Activated T-helper 17 cell treated with anti-CD3 and anti-CD28 coated beads, Interleukin-2, amount 50 U/mL, for 72 hours (primary cell): ENCODE results near the gene GLT1D1. TPM values are rescaled to one million over a fixed set of nuclear protein-coding genes. Genes with fewer than 3 reads are reported as not detected.
"Not testable (repeated sequence)": the region's sequence is repeated elsewhere in the genome, so short reads cannot be mapped to it uniquely, and the experiment has no call there.

Source experiments
- ATAC-seq: fragments of 150-1000 bp; cut with Tn5 transposase; replicated peaks from 2 replicates; pipeline ENCODE4 v1.10.0; 2021; ENCODE audit warnings: mild to moderate bottlenecking, moderate library complexity
- H3K27ac Mint-ChIP-seq: one replicate; pipeline ENCODE4 v1.8.0; 2022; ENCODE audit warnings: mixed read lengths
- H3K27me3 Mint-ChIP-seq: one replicate; pipeline ENCODE4 v1.8.0; 2022; ENCODE audit warnings: mixed read lengths
- H3K36me3 Mint-ChIP-seq: one replicate; pipeline ENCODE4 v1.8.0; 2022; ENCODE audit warnings: low read depth, mild to moderate bottlenecking, mixed read lengths
- H3K4me1 Mint-ChIP-seq: one replicate; pipeline ENCODE4 v1.8.0; 2022; ENCODE audit warnings: mixed read lengths
- H3K4me3 Mint-ChIP-seq: one replicate; pipeline ENCODE4 v1.8.0; 2022; ENCODE audit warnings: mild to moderate bottlenecking, mixed read lengths
- H3K9me3 Mint-ChIP-seq: one replicate; pipeline ENCODE4 v1.8.0; 2022; ENCODE audit warnings: mixed read lengths
- total RNA-seq, 2 donors: library from RNA; stranded (reverse); gene quantifications; one replicate each; pipeline ENCODE4 v1.2.3, GENCODE V29; 2022

The GLT1D1 gene
- total RNA-seq: not detected

- Mint-ChIP-seq H3K36me3 (no peaks in the 10 kb centered on the region), H3K9me3 (no peaks in the 10 kb centered on the region), H3K4me1 (no peaks in the 10 kb centered on the region), H3K27ac (no peak within 1 kb of the TSS), H3K4me3 (no peak within 1 kb of the TSS), H3K27me3 (peaks cover 32% of the 10 kb centered on the region)
- no peak for ATAC-seq
Observed at GRCh38 chr12:128852885-128853599, at the start of gene GLT1D1. Gene GLT1D1 (plus strand): TSS chr12:128853478. CDS start chr12:128853582, 104 bp downstream.

- Mint-ChIP-seq H3K27me3 (no peaks in the 10 kb centered on the region), H3K36me3 (peaks cover 98% of the 10 kb centered on the region), H3K9me3 (no peaks in the 10 kb centered on the region), H3K27ac (no peak overlapping the region), H3K4me3 (no peak overlapping the region), H3K4me1 (peaks cover 7% of the 10 kb centered on the region)
- no peak for ATAC-seq
Observed at GRCh38 chr12:128803788-128804187, 49.5 kb upstream of the GLT1D1 start.

GRCh38 chr12:128804762-128805161 is 48.5 kb upstream of the GLT1D1 start:
- Mint-ChIP-seq H3K4me1 (peaks cover 7% of the 10 kb centered on the region), H3K36me3 (peaks cover 98% of the 10 kb centered on the region), H3K4me3 (no peak overlapping the region), H3K27me3 (no peaks in the 10 kb centered on the region), H3K9me3 (no peaks in the 10 kb centered on the region), H3K27ac (no peak overlapping the region)
- no peak for ATAC-seq

GRCh38 chr12:128805406-128805805 is 47.9 kb upstream of the GLT1D1 start:
- not testable (repeated sequence) for ATAC-seq, H3K4me3 Mint-ChIP-seq, H3K9me3 Mint-ChIP-seq, H3K27me3 Mint-ChIP-seq, H3K27ac Mint-ChIP-seq
- Mint-ChIP-seq H3K4me1 (peaks cover 13% of the 10 kb centered on the region), H3K36me3 (peaks cover 98% of the 10 kb centered on the region)

- Mint-ChIP-seq H3K4me3 (no peak overlapping the region), H3K36me3 (peaks cover 95% of the 10 kb centered on the region), H3K9me3 (no peaks in the 10 kb centered on the region), H3K4me1 (peaks cover 14% of the 10 kb centered on the region), H3K27ac (no peak overlapping the region), H3K27me3 (no peaks in the 10 kb centered on the region)
- ATAC-seq: no peak
Observed at GRCh38 chr12:128806573-128806972, 46.7 kb upstream of the GLT1D1 start.

GRCh38 chr12:128807161-128807724 is 46.0 kb upstream of the GLT1D1 start:
- Mint-ChIP-seq H3K9me3 (no peaks in the 10 kb centered on the region), H3K4me1 (peaks cover 18% of the 10 kb centered on the region), H3K27ac (no peak overlapping the region), H3K36me3 (peaks cover 96% of the 10 kb centered on the region), H3K27me3 (no peaks in the 10 kb centered on the region), H3K4me3 (no peak overlapping the region)
- ATAC-seq: no peak

GRCh38 chr12:128808651-128809050 is 44.6 kb upstream of the GLT1D1 start:
- H3K27me3 Mint-ChIP-seq: no peaks in the 10 kb centered on the region
- H3K4me1 Mint-ChIP-seq: peaks cover 15% of the 10 kb centered on the region
- H3K36me3 Mint-ChIP-seq: peaks cover 96% of the 10 kb centered on the region
- no peak for ATAC-seq
- H3K9me3 Mint-ChIP-seq: no peaks in the 10 kb centered on the region
- H3K27ac Mint-ChIP-seq: no peak overlapping the region
- H3K4me3 Mint-ChIP-seq: no peak overlapping the region

- peak overlapping the region; percentile 81 for H3K27ac Mint-ChIP-seq
- peak overlapping the region; percentile 78 for H3K4me3 Mint-ChIP-seq
- ATAC-seq: peak; percentile 94
- no peaks in the 10 kb centered on the region for H3K27me3 Mint-ChIP-seq
- H3K36me3 Mint-ChIP-seq: peaks cover 95% of the 10 kb centered on the region
- H3K4me1 Mint-ChIP-seq: peaks cover 15% of the 10 kb centered on the region
- no peaks in the 10 kb centered on the region for H3K9me3 Mint-ChIP-seq
Observed at GRCh38 chr12:128810182-128811127, 42.8 kb upstream of the GLT1D1 start.

- Mint-ChIP-seq H3K4me3 (peak overlapping the region; percentile 78), H3K4me1 (peaks cover 15% of the 10 kb centered on the region), H3K36me3 (peaks cover 81% of the 10 kb centered on the region), H3K27ac (peak overlapping the region; percentile 81), H3K9me3 (no peaks in the 10 kb centered on the region), H3K27me3 (no peaks in the 10 kb centered on the region)
- no peak for ATAC-seq
Observed at GRCh38 chr12:128811806-128812205, 41.5 kb upstream of the GLT1D1 start.

- peaks cover 30% of the 10 kb centered on the region for H3K4me1 Mint-ChIP-seq
- no peak for ATAC-seq
- peaks cover 65% of the 10 kb centered on the region for H3K36me3 Mint-ChIP-seq
- no peak overlapping the region for H3K27ac Mint-ChIP-seq
- no peaks in the 10 kb centered on the region for H3K9me3 Mint-ChIP-seq
- no peaks in the 10 kb centered on the region for H3K27me3 Mint-ChIP-seq
- no peak overlapping the region for H3K4me3 Mint-ChIP-seq
Observed at GRCh38 chr12:128813392-128813791, 39.9 kb upstream of the GLT1D1 start.

GRCh38 chr12:128813883-128814282 is 39.4 kb upstream of the GLT1D1 start:
- no peak overlapping the region for H3K4me3 Mint-ChIP-seq
- H3K27ac Mint-ChIP-seq: no peak overlapping the region
- peaks cover 60% of the 10 kb centered on the region for H3K36me3 Mint-ChIP-seq
- H3K4me1 Mint-ChIP-seq: peaks cover 33% of the 10 kb centered on the region
- no peaks in the 10 kb centered on the region for H3K9me3 Mint-ChIP-seq
- ATAC-seq: no peak
- H3K27me3 Mint-ChIP-seq: no peaks in the 10 kb centered on the region

GRCh38 chr12:128814411-128815261 is 38.6 kb upstream of the GLT1D1 start:
- no peak overlapping the region for H3K4me3 Mint-ChIP-seq
- H3K36me3 Mint-ChIP-seq: peaks cover 57% of the 10 kb centered on the region
- no peaks in the 10 kb centered on the region for H3K27me3 Mint-ChIP-seq
- peaks cover 37% of the 10 kb centered on the region for H3K4me1 Mint-ChIP-seq
- H3K9me3 Mint-ChIP-seq: no peaks in the 10 kb centered on the region
- ATAC-seq: no peak
- H3K27ac Mint-ChIP-seq: no peak overlapping the region

GRCh38 chr12:128815779-128816642 is 37.3 kb upstream of the GLT1D1 start:
- H3K36me3 Mint-ChIP-seq: peaks cover 54% of the 10 kb centered on the region
- no peaks in the 10 kb centered on the region for H3K27me3 Mint-ChIP-seq
- ATAC-seq: no peak
- no peak overlapping the region for H3K4me3 Mint-ChIP-seq
- no peak overlapping the region for H3K27ac Mint-ChIP-seq
- H3K9me3 Mint-ChIP-seq: no peaks in the 10 kb centered on the region
- peaks cover 36% of the 10 kb centered on the region for H3K4me1 Mint-ChIP-seq
